Stimulated activated CD8-positive, alpha-beta memory T cell treated with anti-CD3 and anti-CD28 coated beads, Interleukin-12 subunit alpha, Interleukin-12 subunit beta, amount 100 ng/mL, for 1 hour (primary cell): ENCODE measurements around the gene SPECC1.
"Not testable (repeated sequence)": the region's sequence is repeated elsewhere in the genome, so short reads cannot be mapped to it uniquely, and the experiment has no call there.

Experiments used
- DNase-seq: peaks from one replicate; pipeline ENCODE4 v3.0.0-alpha.2; 2020; ENCODE audit warnings: low read depth

SPECC1 gene

DNA sequence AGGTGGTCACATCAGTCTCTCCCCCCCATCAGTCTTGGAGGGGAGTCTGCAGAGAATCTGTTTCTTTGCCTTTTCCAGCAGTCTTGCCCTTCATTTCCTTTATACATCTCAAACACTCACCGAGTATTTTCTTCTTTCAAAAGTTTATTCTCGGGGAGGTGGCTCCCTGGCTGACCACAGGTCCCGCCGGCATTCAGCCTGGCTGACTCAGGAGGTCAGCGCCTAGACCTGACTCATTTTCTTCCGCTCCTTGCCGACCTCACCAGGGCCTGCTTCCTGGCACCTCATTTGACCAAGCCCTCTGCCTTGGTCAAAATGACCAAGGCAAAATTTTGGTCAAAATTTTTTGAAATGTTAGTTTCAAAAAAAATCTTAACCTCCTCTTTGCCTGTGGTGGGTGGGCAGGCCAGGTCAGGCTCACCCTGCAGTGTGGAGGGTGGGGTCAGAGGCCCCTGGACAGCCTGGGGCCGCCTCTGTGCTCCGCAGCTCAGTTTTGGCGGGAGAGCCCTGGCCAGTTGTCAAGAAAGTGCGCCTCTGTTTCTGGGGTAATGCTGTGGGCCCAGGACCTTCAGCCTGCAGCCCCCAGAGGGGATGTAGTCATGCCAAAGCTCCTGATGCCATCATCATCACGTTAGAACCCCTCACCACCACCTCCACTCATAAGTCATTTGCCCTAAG, 165.6 kb downstream of the SPECC1 start:
- no peak for DNase-seq

- no peak for DNase-seq
Measured at GRCh38 chr17:20179041-20179440, 169.9 kb downstream of the SPECC1 start.

DNA sequence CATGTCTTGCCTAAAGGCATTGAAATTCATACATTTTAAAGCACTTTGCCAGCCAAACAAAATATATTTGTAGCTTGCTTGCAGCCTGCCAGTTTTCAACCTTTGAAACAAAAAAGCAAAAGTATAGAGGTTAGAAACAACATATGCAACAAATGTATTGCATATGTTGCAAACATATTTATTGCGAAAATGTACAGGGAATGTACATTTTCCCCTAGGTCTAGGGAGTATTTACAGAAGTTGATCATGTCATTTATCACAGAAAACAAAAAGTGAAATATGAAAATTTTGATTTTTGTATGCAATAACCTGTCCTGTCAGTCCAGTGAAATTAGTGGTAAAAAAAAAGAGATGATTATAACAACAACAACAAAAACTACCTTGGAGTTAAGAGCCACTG, 171.5 kb downstream of the SPECC1 start:
- DNase-seq: no peak

DNA sequence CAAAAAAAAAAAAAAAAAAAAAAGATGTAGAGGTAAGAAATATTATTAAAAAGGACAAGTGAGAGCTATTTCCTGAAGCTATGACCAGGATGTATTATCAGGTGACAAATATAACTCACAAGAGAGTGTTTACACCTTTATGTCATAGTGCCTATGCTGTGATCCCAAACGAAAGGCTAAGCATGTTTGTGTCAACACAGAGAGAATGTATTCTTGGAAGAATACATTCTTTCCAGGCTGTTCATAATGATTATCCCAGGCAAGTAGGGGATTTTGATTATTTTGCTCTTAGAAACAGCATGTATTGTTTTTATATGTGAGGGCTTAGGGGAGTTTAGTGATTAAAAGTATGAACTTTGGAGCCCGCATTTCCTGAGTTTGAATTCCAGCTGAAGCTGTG, 175.0 kb downstream of the SPECC1 start:
- DNase-seq: no peak

- no peak for DNase-seq
Measured at GRCh38 chr17:20184977-20185619, 175.9 kb downstream of the SPECC1 start.

- DNase-seq: no peak
Measured at GRCh38 chr17:20187049-20187448, 177.9 kb downstream of the SPECC1 start.

DNA sequence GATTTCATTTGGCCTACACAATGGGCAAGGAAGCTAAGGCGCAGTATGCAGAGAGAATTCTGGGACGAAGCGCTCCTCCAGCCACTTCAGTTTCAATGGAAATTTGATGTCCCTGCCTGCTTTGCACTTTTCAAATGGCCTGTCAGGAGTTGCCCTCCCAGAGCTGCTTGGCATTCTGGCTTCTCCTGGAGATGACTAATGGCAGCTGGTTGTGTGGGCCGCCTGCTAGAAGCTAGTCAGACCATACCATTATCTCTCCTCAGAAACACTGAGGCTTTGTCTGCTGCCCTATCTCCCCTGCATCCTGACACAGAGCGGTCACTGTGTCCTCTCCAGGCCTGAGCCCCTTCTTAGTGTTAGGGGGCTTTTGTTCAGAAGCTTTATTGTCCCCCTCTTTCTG, 180.1 kb downstream of the SPECC1 start:
- DNase-seq: no peak

- no peak for DNase-seq
Measured at GRCh38 chr17:20189979-20190378, 180.8 kb downstream of the SPECC1 start.

GRCh38 chr17:20190605-20191004, 181.4 kb downstream of the SPECC1 start:
- no peak for DNase-seq

DNA sequence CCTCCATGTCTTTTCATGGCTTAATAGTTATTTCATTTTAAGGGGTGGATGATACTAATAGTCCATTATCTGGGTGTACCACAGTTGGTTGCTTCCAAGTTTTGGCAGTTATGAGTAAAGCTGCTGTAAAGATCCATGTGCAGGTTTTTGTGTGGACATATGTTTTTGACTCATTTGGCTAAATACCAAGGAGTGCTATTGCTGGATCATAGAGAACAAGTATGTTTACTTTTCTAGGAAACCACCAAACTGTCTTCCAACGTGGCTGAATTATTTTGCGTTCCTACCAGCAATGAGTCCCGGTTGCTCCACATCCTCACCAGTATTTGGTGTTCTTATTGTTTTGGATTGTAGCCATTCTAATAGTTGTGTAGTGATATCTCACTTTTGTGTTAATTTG, 181.9 kb downstream of the SPECC1 start:
- no peak for DNase-seq

DNA sequence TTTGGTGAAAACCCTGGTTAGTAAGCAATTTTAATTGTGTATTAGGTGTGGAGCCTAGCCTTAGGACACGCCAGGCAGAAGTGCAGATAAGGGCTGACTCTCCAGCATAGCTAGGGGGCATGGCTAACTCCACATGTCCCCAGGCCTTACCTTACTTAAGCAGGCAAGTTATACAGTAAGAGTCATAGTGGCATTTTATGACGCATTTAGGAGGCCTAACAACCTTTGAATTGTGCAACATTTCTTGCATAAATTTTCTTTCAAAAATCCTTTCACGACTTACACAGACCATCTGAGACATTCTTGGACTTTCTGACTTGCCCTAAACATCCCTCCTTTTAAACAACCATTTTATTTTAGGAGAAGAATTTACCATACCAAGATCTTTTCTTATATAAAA, 187.1 kb downstream of the SPECC1 start:
- DNase-seq: not testable (repeated sequence)

DNA sequence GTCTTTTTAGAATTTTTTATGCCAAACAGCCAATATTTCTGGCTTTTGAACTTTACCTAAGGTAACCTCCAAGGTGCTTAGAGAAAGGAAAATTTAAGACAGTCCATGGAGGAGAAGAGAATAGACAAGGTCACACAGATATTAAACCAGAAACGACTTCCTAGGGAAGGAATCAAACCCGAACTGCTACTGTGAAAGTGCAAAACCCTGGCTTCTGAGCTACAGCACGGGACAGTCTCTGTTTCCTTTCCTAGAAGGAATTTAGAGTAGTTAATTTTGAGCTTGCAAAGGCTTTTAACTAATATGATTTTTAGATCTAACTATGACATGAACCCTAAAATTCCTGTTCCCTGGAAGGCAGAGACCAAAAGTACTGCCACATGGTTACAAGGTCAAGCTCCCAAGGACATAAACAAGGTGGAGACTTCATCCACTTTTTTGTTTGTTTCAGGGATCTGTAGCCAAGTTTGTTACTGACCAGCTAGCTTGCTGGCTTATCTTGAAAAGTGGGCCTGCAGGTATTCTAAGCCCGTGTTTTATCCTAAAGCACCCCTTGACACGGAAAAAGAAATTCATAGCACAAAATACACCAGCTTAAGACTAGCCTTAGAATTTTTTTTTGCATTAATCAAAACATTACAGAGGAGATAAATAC, 188.2 kb downstream of the SPECC1 start:
- DNase-seq: no peak

DNA sequence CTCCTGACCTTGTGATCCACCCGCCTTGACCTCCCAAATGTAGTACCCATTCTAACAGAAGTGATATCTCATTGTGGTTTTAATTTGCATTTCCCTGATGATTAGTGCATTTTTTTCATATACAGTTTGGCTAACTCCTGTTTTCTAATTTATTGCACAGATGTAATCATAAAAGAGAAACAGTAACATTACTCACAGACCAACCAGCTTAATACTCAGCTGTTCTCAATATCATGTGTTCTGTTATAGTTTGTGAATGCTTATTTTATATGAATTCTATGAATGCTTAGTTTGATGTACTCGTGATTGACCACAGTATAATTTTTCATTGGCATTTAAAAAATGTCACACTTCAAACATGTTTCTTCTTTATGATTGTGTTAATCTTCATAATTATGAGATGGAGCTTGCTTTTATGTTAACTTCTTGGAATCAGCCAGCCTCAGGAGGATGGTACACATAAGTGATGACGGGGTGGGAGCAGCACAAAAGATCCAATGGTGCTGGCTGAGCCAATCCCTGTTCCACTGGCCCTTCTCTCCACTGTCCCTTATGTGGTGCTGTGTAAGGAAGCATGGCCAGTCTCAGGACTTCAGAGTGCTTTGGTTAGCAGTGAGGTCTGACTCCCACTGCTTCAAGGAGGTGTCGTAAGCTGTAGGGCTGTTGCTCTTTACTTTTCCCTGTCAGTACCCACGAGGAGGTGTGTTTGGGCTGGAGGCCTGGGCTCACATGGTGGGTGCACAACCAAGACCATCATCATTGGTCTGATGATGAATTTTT, 191.0 kb downstream of the SPECC1 start:
- no peak for DNase-seq

- no peak for DNase-seq
Measured at GRCh38 chr17:20200865-20201458, 191.8 kb downstream of the SPECC1 start.

GRCh38 chr17:20202141-20202621, 193.0 kb downstream of the SPECC1 start:
- no peak for DNase-seq

GRCh38 chr17:20203018-20203417, 193.9 kb downstream of the SPECC1 start:
- no peak for DNase-seq

GRCh38 chr17:20203761-20204263, 194.7 kb downstream of the SPECC1 start:
- DNase-seq: no peak

DNA sequence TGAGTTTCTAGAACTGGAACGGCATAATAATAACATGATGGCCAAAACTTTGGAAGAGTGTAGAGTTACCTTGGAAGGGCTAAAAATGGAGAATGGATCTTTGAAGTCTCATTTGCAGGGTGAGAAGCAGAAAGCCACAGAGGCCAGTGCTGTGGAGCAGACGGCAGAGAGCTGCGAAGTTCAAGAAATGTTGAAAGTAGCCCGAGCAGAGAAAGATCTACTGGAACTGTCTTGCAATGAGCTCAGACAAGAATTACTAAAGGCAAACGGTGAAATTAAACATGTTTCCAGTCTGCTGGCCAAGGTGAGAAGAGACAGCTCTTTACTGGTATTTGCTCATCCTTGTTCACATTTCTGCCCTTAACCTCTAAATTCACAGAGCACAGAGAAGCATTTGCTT, 196.4 kb downstream of the SPECC1 start:
- DNase-seq: no peak

DNA sequence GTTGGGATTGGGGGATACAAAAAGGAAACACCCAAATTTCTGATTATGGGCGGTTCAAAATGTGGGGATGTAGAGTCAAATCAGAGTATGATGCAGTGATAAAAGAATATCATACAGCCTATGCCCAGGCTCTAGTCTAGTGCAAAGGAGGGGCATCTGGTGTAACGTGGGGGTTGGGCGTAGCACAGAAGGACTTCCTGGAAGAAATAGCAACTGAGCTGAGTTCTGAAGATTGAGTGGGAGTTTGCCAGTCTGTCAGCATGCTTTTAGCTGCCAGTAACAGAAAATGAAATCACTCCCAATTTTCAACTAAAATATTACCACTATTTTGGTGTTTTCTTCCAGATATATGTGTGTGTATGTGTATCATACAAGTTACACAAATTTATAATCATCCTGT, 196.9 kb downstream of the SPECC1 start:
- DNase-seq: no peak

DNA sequence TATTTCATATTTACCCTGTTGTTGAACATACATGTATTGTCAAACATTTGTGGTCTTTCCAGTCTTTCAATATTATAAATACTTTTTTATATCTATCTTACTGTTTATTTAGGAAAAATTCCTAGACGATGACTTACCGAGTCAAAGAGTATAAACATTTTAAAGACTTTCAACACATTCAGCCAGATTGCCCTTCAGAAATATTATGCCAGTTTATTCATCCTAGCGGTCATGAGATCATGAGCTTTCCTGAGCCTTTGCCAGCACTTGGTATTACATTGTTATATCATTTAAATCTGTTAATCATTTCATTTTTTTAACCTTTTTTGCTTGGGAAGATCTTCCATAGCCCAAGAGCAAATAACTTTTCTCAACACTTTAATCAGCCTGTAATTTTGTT, 197.4 kb downstream of the SPECC1 start:
- DNase-seq: no peak

DNA sequence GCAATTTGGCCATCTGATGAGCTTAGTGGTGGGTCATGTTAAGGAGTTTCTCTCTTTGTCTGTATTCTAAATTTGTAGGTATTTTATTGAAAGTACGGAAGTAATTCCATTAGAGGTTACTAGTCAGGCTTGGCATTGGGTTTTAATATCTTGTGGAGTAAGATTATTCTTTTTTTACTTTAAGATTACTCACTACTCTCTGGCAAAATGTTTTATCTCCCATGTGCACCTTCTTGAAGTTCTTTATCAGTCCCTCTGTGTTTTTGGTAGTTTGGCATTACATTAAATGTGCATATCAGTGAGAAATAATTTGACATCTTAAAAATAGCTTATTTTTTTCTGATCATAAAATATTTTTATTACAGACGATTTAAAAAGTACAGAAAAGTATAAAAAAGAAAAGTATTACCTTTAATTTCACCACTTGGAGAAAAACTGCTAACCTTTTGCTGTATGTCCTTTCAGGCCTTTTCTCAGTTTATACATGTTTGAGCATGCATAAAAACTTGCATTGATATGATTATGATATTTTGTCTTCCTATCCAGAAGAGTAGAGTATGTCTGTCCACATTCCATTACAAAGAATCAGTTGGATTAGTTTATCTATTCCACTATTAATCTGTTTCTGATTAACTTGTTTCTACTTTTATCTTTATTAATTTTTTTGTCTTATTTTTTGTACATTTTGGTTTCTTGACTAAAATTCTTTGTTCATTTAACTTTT, 198.3 kb downstream of the SPECC1 start:
- no peak for DNase-seq
